Nasal cavity respiratory epithelium epithelial cell of viscerocranial mucosa (primary cell): ENCODE results near the gene ZNF575. TPM values are rescaled to one million over a fixed set of nuclear protein-coding genes. Genes with fewer than 3 reads are reported as not detected.

Source experiments
- total RNA-seq: library from RNA; depleted of rRNA; stranded (reverse); fragments of >200 nt; gene quantifications from 2 replicates; pipeline ENCODE4 v1.2.3, GENCODE V29; 2014

The ZNF575 gene
- total RNA-seq = under 0.01 and 0.07 TPM in 2 replicates

GRCh38 chr19:43532962-43533545, at the start of gene ZNF575:
Gene ZNF575, plus strand, starts transcription at chr19:43533188. Its CDS starts 1,235 bp downstream, at chr19:43534423.

GRCh38 chr19:43504426-43505185, 28.4 kb upstream of the ZNF575 start, which contains the start of gene PHLDB3:
Gene PHLDB3, minus strand, starts transcription at chr19:43504746. Its CDS starts 628 bp downstream, at chr19:43504118.

GRCh38 chr19:43526884-43527859, 5.8 kb upstream of the ZNF575 start, which contains the start of gene ETHE1:
Gene ETHE1, minus strand, starts transcription at chr19:43527201. Its CDS starts 24 bp downstream, at chr19:43527177.

GRCh38 chr19:43575156-43575950, 42.4 kb downstream of the ZNF575 start, which contains the start of the genes PINLYP and XRCC1:
Gene PINLYP, plus strand, starts transcription at chr19:43575801. Its CDS starts 1,391 bp downstream, at chr19:43577192.
Gene XRCC1, minus strand, starts transcription at chr19:43575527. Its CDS starts 69 bp downstream, at chr19:43575458.

Other genes with a start within 250 kb of the ZNF575 start
- 0.34 and 0.85 TPM in 2 replicates for gene CD177, start 179.5 kb upstream of the ZNF575 start, total RNA-seq
- not detected in 2 replicates for gene TEX101, start 118.3 kb upstream of the ZNF575 start, total RNA-seq
- 13.3 and 20.2 TPM in 2 replicates for gene LYPD3, start 67.6 kb upstream of the ZNF575 start, total RNA-seq
- gene PHLDB3, start 28.4 kb upstream of the ZNF575 start, total RNA-seq = 20.8 and 31.5 TPM in 2 replicates
- 112 and 236 TPM in 2 replicates for gene ETHE1, start 6.0 kb upstream of the ZNF575 start, total RNA-seq
- gene XRCC1, start 42.3 kb downstream of the ZNF575 start, total RNA-seq = 9.0 and 10.9 TPM in 2 replicates
- 0.50 and 1.4 TPM in 2 replicates for gene PINLYP, start 42.6 kb downstream of the ZNF575 start, total RNA-seq
- gene IRGQ, start 62.9 kb downstream of the ZNF575 start, total RNA-seq = 16.7 and 30.0 TPM in 2 replicates
- gene ZNF576, start 63.4 kb downstream of the ZNF575 start, total RNA-seq = 9.2 TPM in 2 replicates
- gene SRRM5, start 78.9 kb downstream of the ZNF575 start, total RNA-seq = 0.07 TPM in 1 of 2 replicates, not detected in the other
- 15.5 and 19.8 TPM in 2 replicates for gene ZNF428, start 86.4 kb downstream of the ZNF575 start, total RNA-seq
- gene CADM4, start 106.7 kb downstream of the ZNF575 start, total RNA-seq = 11.6 and 18.7 TPM in 2 replicates
- 60.8 and 78.7 TPM in 2 replicates for gene PLAUR, start 137.0 kb downstream of the ZNF575 start, total RNA-seq
- gene IRGC, start 182.9 kb downstream of the ZNF575 start, total RNA-seq = not detected in 2 replicates
- 4.1 and 9.4 TPM in 2 replicates for gene SMG9, start 221.8 kb downstream of the ZNF575 start, total RNA-seq
- 1.4 and 13.7 TPM in 2 replicates for gene KCNN4, start 247.8 kb downstream of the ZNF575 start, total RNA-seq